GM19463 (cell line): ENCODE data around the gene CRACDL.

Experiments used
- ATAC-seq: cut with Tn5 transposase; IDR thresholded peaks from one replicate; pipeline ENCODE4 v1.9.1; 2021; ENCODE audit warnings: mild to moderate bottlenecking, moderate library complexity; ENCODE audit not compliant: unreplicated experiment

CRACDL gene

GRCh38 chr2:98807221-98807620 is 128.8 kb downstream of the CRACDL start:
- no peak for ATAC-seq

DNA sequence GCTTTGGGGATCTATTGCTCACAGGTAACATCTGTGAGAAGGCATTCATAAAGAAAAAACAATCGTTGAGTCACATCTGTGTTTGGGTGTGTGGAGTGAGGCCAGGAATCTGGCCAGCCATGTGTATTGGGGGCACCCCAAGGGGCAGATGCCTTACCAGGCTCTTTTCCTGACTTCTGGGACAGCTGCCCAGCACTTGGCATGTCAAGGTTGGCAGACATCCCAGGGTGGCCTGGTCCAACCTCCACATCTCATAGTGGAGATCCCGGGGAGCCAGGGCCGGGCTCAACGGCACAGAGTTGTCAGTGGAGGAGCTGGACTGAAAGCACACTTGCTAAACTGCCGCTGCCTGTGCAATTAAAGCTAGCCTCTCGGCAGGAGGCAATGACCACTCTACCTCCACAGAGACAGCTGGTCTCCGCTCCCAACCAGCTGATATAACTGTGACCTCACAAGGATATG is 129.8 kb downstream of the CRACDL start:
- ATAC-seq, result no peak

- ATAC-seq, result no peak
Observed at GRCh38 chr2:98805412-98806171, 130.4 kb downstream of the CRACDL start.

GRCh38 chr2:98804736-98805135 is 131.3 kb downstream of the CRACDL start:
- no peak for ATAC-seq

DNA sequence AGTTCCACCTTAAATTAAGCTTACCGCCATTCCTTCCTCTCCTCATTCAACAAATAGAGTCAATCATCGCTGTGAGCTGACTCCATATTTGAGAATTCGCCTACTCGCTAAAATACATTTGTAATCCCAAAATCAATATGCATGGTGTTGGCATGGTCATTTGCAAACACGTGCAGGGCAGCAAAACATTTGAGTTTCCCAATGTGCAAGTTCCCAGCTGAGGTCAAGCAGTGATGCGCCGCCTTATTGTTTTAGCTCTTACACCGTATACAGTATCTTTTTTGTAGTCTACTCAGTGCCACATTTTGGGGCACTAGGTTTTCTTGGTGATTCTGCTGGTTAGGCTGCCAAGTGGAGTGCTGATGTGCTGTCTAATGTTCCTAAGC is 131.8 kb downstream of the CRACDL start:
- ATAC-seq, result no peak

DNA sequence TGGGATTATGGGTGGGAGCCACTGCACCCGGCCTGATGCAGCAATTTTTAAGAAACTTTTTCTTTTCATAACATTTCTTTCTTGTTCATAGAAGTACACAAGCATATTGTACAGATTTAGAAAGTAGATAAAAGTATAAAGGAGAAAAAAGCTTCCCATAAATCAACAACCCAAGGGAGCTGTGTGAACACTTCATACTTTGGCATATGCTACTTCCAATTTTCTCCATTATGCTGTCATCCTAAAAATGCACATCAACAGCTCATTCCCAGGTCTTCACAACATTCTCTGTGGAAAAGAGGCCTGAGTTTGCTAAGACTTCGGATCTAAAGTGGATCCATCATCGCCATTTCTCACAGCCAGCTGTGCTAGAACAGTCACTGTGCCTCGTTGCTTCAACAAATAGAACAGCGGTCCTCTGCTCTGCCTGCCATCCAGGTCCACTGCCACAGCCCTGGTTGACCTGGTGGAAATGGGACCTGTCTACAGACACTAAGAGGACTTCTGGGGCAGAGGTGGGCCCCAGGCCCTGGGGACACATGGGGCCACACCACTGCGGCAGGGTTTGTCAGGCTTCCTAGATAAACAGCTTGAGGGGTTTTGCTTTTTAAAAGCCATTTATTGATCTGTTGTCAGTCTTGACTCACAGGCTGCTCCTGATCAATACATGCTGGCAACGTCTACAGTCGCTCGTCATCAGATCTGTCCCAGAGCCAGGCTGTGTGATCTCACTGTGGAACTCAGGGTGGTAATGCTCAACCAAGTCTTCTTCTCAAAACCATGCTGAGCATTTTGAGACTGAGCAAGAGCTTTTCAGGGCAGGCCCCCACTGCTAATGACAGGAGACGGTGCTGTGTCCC is 132.4 kb downstream of the CRACDL start:
- no peak for ATAC-seq

- no peak for ATAC-seq
Observed at GRCh38 chr2:98802344-98802743, 133.7 kb downstream of the CRACDL start.

GRCh38 chr2:98801921-98802321 is 134.1 kb downstream of the CRACDL start:
- no peak for ATAC-seq

DNA sequence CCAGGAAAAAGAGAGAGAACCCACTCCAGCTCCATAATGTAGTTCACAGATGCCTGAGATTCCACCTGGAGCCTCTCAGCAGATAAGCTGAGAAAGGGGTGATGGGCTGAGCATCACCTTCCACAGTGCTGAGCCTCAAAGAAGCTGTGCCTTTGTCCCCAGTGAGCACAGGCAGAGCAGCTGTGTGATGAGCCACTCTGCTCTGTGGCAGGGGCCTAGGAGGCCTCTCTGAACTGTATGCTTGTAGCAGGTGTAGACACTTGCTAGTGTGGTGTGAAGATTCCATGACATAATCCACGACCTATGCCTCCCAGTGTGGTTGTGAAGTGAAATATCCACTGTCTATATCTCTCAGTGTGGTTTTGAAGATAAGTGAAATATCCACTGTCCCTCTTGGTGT is 134.7 kb downstream of the CRACDL start:
- ATAC-seq, result no peak

GRCh38 chr2:98800330-98801064 is 135.5 kb downstream of the CRACDL start:
- ATAC-seq, result no peak

DNA sequence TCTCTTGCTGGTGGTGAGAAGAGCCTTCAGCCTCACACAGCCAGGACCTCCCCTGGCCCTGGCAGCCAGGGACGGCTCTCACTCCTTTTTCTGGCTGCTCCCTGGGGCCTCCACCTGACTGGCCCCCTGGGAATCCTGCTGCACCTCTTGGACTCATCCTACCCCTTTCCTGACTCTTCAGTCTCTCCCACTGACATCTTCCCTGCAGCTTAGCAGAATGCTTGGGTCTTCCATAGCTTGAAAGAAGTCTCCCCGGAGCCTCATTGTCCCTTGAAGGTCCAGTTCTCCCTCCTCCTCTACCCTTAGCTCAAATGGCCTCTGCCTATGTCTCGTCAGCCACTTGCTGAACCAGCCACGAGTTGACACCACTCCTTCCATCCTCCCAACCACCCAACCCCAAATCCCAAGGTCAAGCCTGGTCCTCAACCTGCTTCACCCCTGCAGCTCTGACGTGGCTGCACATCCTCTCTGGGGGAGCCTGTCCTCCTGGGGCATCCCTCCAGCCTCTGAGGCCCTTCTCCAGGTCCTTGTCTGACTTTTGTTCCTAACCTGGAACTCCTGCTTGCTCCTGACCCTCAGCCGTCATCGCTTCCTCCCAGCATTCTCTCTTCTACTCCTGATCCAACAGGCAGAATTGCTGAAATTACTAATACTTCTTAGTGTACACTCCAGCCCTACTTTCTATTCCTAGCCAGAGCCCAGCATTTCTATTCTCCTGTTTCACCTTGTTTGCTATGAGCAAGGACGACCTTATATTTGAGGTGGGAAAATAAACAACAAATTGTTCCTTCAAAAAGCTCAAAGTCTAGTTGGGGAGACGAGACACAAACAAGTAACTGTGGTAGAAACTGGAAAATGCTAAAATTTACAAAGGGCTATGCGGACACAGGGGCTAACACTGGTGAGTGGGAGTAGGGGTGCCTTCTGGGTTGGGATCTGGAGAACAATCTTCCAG is 136.4 kb downstream of the CRACDL start:
- no peak for ATAC-seq

GRCh38 chr2:98796775-98797544 is 139.1 kb downstream of the CRACDL start:
- no peak for ATAC-seq

DNA sequence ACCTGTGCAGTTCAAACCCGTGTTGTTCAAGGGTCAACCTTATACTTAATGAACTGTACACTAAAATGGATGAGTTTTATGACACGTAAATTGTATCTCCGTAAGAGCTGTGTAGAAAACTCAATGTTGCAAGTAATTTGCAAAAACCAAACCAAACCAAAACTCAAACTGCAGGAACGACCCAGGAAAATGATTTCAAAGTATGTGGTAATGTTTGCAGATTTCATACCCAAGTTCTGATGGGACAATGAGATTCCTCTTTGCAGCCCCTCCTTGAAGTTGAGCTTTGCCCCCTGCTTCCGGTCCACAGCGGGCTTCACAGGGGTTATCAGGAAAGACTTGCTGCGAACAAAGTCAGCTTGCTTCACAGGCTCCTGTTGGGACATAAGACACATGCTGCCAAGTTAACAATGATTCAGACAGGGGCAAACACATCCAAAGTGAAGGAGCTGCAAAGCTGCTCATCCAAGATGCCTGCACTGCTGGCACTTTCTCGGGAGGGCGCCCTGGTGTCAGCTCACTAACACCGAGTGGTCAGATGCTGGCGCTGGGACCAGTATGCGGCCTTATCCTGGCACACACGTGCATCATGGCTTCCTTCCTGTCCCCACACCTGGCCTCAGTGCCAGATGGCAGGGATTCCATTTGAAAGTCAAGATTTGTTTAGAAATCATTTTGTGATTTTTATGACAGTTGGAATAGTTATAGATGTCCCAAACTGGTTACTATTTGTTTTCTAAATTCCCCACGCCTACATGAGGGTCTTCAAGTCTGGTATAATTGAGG is 139.9 kb downstream of the CRACDL start:
- ATAC-seq, result no peak

GRCh38 chr2:98793897-98794830 is 141.9 kb downstream of the CRACDL start:
- no peak for ATAC-seq

GRCh38 chr2:98793275-98793674 is 142.8 kb downstream of the CRACDL start:
- no peak for ATAC-seq

DNA sequence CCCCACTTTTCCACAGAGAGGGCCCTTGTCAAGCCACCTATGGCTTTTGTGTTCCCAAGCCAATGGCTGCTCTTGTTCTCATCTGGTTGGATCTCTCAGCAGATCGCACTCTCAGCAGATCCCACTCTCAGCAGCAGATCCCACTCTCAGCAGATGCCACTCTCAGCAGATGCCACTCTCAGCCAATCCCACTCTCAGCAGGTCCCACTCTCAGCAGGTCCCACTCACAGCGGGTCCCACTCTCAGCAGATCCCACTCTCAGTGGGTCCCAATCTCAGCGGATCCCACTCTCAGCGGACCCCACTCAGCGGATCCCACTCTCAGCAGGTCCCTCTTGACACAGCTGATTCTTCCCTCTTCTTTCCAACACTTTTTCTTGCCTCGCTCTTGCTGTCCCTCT is 145.8 kb downstream of the CRACDL start:
- ATAC-seq, result no peak

DNA sequence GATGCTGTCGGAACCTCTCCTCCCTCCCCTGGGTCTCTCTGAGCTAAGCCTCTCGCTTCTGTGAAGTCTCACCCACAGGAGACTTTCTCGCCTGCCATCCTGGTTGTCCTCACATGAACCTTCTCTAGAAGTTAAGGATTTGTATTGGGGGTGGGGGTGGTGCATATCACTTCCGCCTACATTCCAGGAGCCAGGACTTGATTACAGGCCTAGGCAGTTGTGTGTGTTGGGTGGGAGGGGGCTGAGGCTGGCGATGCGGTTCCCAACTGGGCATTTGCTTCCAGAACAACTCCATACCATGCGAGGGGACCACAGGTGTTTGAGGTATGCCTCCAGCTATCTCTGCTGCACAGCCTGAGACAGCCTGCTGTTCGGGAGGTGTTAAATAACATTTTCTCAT is 148.3 kb downstream of the CRACDL start:
- ATAC-seq, result no peak

- no peak for ATAC-seq
Observed at GRCh38 chr2:98786179-98786578, 149.8 kb downstream of the CRACDL start.
